HG02623 (cell line): ENCODE results near the gene GART.
A peak's percentile ranks its signal among the peaks of the same experiment; 100 is the strongest.
"Not testable (repeated sequence)": the region's sequence is repeated elsewhere in the genome, so short reads cannot be mapped to it uniquely, and the experiment has no call there.

Experiments
- ATAC-seq: cut with Tn5 transposase; IDR thresholded peaks from one replicate; pipeline ENCODE4 v1.9.1; 2021; ENCODE audit warnings: moderate library complexity; ENCODE audit not compliant: unreplicated experiment

The GART gene

GRCh38 chr21:33518899-33519298 is 23.0 kb downstream of the GART start:
- no peak for ATAC-seq

DNA sequence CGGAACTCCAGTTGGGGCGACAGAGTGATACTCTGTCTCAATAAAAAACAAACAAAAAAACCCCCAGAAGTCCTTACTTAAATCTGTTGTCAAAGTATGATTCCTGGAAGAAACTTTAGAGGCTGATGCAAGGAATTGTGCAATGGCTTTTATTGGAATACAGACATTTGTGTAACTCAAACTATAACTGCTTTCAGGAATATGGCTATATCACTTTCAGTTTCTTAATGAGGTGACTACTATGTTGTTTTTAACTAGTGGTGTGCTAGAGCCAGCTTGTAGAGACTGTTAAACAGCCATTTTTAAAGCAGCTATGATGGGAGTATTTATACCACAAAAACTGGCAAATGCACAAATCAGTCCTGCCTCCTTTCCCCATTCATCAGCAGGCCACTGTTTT is 27.7 kb downstream of the GART start:
- ATAC-seq: no peak

DNA sequence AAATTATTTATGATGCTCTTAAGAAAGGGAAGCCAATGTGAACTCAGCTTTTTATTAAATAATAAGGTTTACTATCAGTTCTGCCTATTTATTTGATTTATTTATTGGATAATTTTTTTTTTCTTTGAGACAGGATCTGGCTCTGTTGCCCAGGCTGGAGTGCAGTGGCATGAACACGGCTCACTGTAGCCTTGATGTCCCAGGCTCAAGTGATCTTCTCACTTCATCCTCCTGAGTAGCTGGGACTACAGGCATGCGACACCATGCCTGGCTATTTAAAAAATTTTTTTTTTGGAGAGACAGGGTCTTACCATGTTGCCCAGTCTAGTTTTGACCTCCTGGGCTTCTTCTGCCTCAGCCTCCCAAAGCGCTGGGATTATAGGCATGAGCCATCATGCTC is 29.4 kb downstream of the GART start:
- ATAC-seq: no peak

GRCh38 chr21:33511639-33512038 is 30.3 kb downstream of the GART start:
- ATAC-seq: no peak

DNA sequence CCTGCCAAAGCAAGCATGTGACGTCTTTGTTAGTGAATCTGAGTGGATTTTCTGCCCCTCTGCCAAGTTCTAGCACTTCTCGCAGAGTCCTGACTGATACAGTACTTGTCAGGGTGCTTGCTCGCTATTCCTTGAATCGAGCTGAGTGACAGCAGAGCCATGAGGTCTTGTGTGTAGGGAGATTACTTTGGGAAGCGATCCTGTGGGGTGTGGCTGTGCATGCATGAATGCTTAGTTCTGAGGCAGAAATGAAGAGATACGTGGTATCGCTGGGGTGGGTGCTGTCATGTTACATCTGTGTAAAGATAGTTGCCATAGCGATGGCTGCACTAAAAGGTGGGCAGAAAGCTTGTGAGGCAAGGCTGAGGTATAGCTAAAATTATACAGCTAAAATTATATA is 31.1 kb downstream of the GART start:
- no peak for ATAC-seq

DNA sequence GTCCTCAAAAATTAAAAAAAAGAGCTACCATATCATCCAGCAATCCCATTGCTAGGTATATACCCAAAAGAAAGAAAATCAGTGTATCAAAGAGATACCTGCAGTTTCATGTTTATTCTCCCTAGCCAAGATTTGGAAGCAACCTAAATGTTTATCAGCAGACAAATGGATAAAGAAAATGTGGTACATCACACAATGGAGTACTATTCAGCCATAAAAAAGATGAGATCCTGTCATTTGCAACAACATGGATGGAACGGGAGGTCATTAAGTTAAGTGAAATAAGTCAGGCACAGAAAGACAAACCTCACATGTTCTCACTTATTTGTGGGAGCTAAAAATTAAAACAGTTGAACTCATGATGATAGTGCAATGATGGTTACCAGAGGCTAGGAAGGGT is 34.9 kb downstream of the GART start:
- not testable (repeated sequence) for ATAC-seq

- no peak for ATAC-seq
Observed at GRCh38 chr21:33505833-33506232, 36.1 kb downstream of the GART start.

- ATAC-seq: no peak
Observed at GRCh38 chr21:33496345-33496744, 45.6 kb downstream of the GART start.

GRCh38 chr21:33495743-33496142 is 46.2 kb downstream of the GART start:
- no peak for ATAC-seq

DNA sequence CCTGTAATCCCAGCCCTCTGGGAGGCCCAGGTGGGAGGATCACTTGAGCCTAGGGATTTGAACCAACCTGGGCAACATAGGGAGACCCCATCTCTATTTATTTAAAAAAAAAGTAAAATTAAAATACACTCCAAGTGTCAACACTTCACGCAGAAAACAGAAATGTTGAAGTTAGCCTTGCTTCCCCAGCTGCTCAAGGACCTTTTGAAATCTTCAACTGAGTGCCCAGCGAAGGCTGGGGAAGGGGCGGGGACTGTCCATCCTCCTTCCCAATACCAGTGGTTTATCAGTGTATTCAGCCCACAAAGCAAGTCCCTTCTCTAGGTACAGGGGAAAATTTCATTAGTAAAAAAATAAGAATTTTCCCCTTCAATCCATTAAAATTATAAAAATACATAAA is 48.2 kb downstream of the GART start:
- ATAC-seq: no peak

DNA sequence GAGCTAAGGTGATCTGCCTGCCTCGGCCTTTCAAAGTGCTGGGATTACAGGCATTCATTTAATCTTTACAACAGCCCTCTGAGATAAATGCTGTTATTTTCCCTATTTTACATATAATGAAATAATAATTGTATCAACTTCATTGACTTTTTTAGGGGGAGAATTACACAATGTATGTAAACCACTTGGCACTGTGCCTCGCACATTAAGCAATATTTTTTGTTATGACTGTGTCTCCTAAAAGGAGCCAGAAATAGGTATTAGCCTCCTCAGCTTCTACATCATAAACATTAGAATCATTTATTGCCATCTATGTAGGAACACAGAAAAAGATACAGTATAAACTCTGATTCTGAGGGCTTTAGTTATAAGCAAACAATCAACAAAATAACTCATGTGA is 49.3 kb downstream of the GART start:
- ATAC-seq: no peak

GRCh38 chr21:33491373-33492102 is 50.4 kb downstream of the GART start, which contains the start of gene DNAJC28:
Gene DNAJC28, minus strand, starts transcription at chr21:33491716. Its CDS starts 2,323 bp downstream, at chr21:33489393.
- peak; percentile 95 for ATAC-seq

DNA sequence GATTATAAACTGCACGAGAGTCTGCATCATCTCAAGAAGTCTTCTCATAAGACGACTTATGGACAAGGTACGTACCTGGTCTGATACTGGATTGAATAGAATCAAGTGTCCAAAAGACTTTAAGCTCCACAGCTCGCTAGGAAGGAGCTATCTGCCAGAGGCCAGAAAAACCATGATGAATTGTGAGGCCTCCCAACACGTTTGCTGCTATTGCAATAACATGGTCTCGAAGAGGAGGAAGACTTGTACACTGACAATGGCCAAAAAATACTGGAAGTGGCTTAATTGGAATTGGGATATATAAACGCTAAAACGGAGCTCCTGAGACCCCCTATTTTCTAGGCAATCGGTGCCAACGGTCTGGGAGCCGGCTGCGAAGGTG is 50.9 kb downstream of the GART start:
- ATAC-seq: no peak

DNA sequence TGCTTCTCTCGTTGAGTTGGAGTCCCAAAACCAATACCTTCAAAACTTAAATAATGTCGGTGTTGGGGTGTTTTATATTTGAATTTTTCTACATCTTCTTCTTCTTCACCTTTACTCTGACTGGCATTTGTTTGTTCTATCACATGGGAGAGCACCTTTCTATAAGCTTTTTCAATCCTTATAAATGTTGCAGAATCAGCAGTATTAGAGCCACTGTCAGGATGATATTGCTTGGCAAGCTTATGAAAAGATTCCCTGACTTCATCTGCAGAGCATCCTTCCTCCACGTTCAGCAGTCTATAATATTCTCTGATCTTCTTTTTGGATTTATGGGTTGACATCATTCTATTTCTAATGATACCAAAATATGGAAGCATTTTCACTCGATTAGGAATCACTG is 53.0 kb downstream of the GART start:
- ATAC-seq: no peak

- no peak for ATAC-seq
Observed at GRCh38 chr21:33487996-33488395, 53.9 kb downstream of the GART start.

GRCh38 chr21:33481314-33481943 is 60.5 kb downstream of the GART start:
- ATAC-seq: no peak

- ATAC-seq: no peak
Observed at GRCh38 chr21:33480481-33481103, 61.3 kb downstream of the GART start.

DNA sequence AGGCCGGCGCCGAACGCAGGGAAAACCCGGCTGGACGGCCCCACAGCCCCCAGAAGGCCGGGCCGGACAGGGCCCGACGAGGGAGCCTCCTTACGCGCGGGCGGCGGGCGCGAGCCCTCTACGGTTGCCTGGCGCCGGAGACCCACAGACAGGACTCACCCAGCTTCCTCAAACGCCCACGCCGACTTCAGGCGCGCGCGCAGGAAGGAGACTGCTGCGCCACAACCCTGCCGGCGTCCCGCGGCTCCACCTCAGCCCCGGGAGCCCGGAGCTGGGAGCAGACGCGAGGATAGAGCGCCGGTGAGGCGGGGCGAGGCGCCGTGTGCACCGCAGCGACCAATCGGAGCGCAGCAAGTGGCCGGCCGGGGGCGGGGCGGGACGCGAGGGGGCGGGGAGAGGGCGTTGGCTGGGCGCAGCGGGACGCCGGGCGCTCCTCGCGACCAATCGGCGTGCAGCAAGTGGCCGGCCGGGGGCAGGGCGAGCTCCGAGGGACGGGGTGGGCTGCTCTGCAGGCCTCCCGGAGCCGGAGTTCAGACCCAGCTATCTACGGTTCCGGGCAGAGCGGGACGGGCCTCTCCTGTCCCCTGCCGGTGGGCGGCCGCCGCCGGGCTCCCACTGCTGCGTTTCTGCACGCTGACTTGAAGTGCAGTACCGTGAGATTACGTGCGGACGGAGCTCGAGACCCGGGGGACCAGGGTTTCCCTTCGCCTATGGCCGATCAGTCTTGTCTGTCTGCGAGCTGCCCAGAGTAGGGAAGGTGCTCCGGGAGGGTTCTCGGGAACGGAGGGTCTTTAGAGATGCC is 62.0 kb downstream of the GART start, which contains the start of gene TMEM50B:
Gene TMEM50B (minus strand): TSS at position 296 of the 802 bp plus-strand sequence. CDS start 11,089 bp downstream, outside the sequence.
- ATAC-seq: peak; percentile 89

GRCh38 chr21:33478935-33479678 is 62.8 kb downstream of the GART start:
- peak; percentile 10 for ATAC-seq

GRCh38 chr21:33478182-33478581 is 63.7 kb downstream of the GART start:
- ATAC-seq: no peak

DNA sequence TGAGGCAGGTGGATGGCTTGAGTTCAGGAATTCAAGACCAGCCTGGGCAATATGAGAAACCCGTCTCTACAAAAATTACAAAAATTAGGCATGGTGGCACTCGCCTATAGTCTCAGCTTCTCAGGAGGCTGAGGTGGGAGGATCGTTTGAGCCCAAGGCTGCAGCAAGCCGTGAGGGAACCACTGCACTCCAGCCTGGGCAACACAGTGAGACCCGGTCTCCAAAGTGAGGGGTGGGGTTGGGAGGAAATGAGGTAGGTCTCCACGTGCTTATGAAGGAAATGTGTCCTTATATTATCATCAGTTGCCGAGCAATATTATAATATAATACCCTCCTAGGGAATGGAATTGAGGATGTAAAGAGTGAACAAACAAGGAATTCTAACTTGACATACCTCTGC is 64.9 kb downstream of the GART start:
- no peak for ATAC-seq
